Loucy (cell line): ENCODE measurements around the gene ZNF185.

ENCODE experiments used
- H2AFZ ChIP-seq: fragments of 200-600 bp; sonication (generic); 2 replicates; pipeline ENCODE4 v1.6.0; 2016; ENCODE audit warnings: antibody characterized with exemption, mild to moderate bottlenecking, low read length, moderate library complexity
- H3F3A ChIP-seq: fragments of 200-600 bp; 2 replicates; pipeline ENCODE4 v1.6.0; 2016; ENCODE audit warnings: antibody characterized with exemption, low read depth, mild to moderate bottlenecking
- H3K27me3 ChIP-seq: fragments of 200-600 bp; sonication (generic); 2 replicates; pipeline ENCODE4 v1.6.1; 2014; ENCODE audit warnings: low read length, mild to moderate bottlenecking; ENCODE audit not compliant: insufficient read depth, poor library complexity, severe bottlenecking
- H3K36me3 ChIP-seq: fragments of 200-600 bp; sonication (generic); 2 replicates; pipeline ENCODE4 v1.6.1; 2016; ENCODE audit warnings: low read length; ENCODE audit not compliant: insufficient read depth
- H3K4me1 ChIP-seq: fragments of 200-600 bp; sonication (generic); 2 replicates; pipeline ENCODE4 v1.5.1; 2014; ENCODE audit warnings: low read length, mild to moderate bottlenecking; ENCODE audit not compliant: insufficient read depth, poor library complexity, severe bottlenecking
- H3K4me2 ChIP-seq: fragments of 200-600 bp; sonication (generic); 2 replicates; pipeline ENCODE4 v1.6.0; 2014; ENCODE audit warnings: antibody characterized with exemption, low read length, low read depth, mild to moderate bottlenecking; ENCODE audit not compliant: poor library complexity, severe bottlenecking
- H3K4me3 ChIP-seq: fragments of 200-600 bp; sonication (generic); 2 replicates; pipeline ENCODE4 v1.5.1; 2014; ENCODE audit warnings: low read length, mild to moderate bottlenecking, mixed read lengths; ENCODE audit not compliant: poor library complexity, severe bottlenecking
- H3K79me2 ChIP-seq: fragments of 200-600 bp; sonication (generic); 2 replicates; pipeline ENCODE4 v1.6.1; 2014; ENCODE audit warnings: low read length; ENCODE audit not compliant: insufficient read depth
- H3K9ac ChIP-seq: fragments of 200-600 bp; sonication (generic); 2 replicates; pipeline ENCODE4 v1.6.0; 2014; ENCODE audit warnings: mild to moderate bottlenecking, low read depth, low read length, moderate library complexity; ENCODE audit not compliant: poor library complexity, severe bottlenecking
- H3K9me2 ChIP-seq: fragments of 200-600 bp; sonication (generic); replicated peaks from 2 replicates; pipeline ENCODE4 v1.6.1; 2016; ENCODE audit warnings: low read depth, low read length, mixed read lengths
- H3K9me3 ChIP-seq: fragments of 200-600 bp; sonication (generic); 2 replicates; pipeline ENCODE4 v1.6.1; 2014; ENCODE audit warnings: mild to moderate bottlenecking, antibody characterized with exemption, low read length, low read depth; ENCODE audit not compliant: insufficient read depth
- H4K20me1 ChIP-seq: fragments of 200-600 bp; sonication (generic); 2 replicates; pipeline ENCODE4 v1.6.0; 2014; ENCODE audit warnings: antibody characterized with exemption, low read length, mild to moderate bottlenecking; ENCODE audit not compliant: insufficient read depth, poor library complexity, severe bottlenecking
- CTCF ChIP-seq: fragments of 200-600 bp; sonication (generic); conservative IDR thresholded peaks from 2 replicates; pipeline ENCODE4 v1.5.1; 2014; ENCODE audit warnings: mild to moderate bottlenecking, antibody characterized with exemption, low read length
- EZH2phosphoT487 ChIP-seq: fragments of 200-600 bp; IDR thresholded peaks from 2 replicates; pipeline ENCODE4 v1.6.1; 2018; ENCODE audit warnings: antibody characterized with exemption, mild to moderate bottlenecking, moderate library complexity, borderline replicate concordance

Gene ZNF185

GRCh38 chrX:152943826-152944225 is 46.0 kb downstream of the ZNF185 start:
- Histone ChIP-seq H3K36me3 (no peaks in the 10 kb centered on the region), H3K4me3 (no peak overlapping the region), H3K79me2 (no peaks in the 10 kb centered on the region), H3K4me1 (no peaks in the 10 kb centered on the region), H3K4me2 (no peak overlapping the region), H4K20me1 (no peaks in the 10 kb centered on the region), H3K9me2 (no peaks in the 10 kb centered on the region), H3F3A (no peaks in the 10 kb centered on the region), H3K9me3 (no peaks in the 10 kb centered on the region), H2AFZ (no peak overlapping the region), H3K9ac (no peak overlapping the region), H3K27me3 (no peaks in the 10 kb centered on the region)
- TF ChIP-seq EZH2phosphoT487 (no peak), CTCF (no peak)

- Histone ChIP-seq H3K79me2 (no peaks in the 10 kb centered on the region), H3K9me2 (no peaks in the 10 kb centered on the region), H4K20me1 (no peaks in the 10 kb centered on the region), H2AFZ (no peak overlapping the region), H3K9ac (no peak overlapping the region), H3K36me3 (no peaks in the 10 kb centered on the region), H3K27me3 (no peaks in the 10 kb centered on the region), H3F3A (no peaks in the 10 kb centered on the region), H3K4me3 (no peak overlapping the region), H3K4me1 (no peaks in the 10 kb centered on the region), H3K4me2 (no peak overlapping the region), H3K9me3 (no peaks in the 10 kb centered on the region)
- TF ChIP-seq CTCF = no peak
- TF ChIP-seq EZH2phosphoT487 = no peak
Observed at GRCh38 chrX:152945021-152945979, 47.4 kb downstream of the ZNF185 start.

GRCh38 chrX:152946681-152947080 is 48.8 kb downstream of the ZNF185 start:
- H3K9me2 ChIP-seq = no peaks in the 10 kb centered on the region
- no peaks in the 10 kb centered on the region for H3K79me2 ChIP-seq
- no peak overlapping the region for H3K4me3 ChIP-seq
- H3K27me3 ChIP-seq = no peaks in the 10 kb centered on the region
- H3K4me2 ChIP-seq = no peak overlapping the region
- H4K20me1 ChIP-seq = no peaks in the 10 kb centered on the region
- TF ChIP-seq CTCF = no peak
- TF ChIP-seq EZH2phosphoT487 = no peak
- no peaks in the 10 kb centered on the region for H3K36me3 ChIP-seq
- no peaks in the 10 kb centered on the region for H3K4me1 ChIP-seq
- H3F3A ChIP-seq = no peaks in the 10 kb centered on the region
- H3K9me3 ChIP-seq = no peaks in the 10 kb centered on the region
- H2AFZ ChIP-seq = no peak overlapping the region
- no peak overlapping the region for H3K9ac ChIP-seq
